ENCODE results near the gene JAKMIP3. TPM values are rescaled to one million over a fixed set of nuclear protein-coding genes. Genes with fewer than 3 reads are reported as not detected.

JAKMIP3 gene
- total RNA-seq, 4 donors from 2014 or later: 0.24 to 0.67 (median 0.51) TPM

- H3K4me3 ChIP-seq: no peak overlapping the region
- ATAC-seq: no peak
- in situ Hi-C loops (cut with MboI; ENCODE audit: low sequenced_read_pairs in 4 of 4): no loop called here
- H3K27ac ChIP-seq: no peak overlapping the region
- no peaks in the 10 kb centered on the region for H3K36me3 ChIP-seq
- H3K9me3 ChIP-seq: no peaks in the 10 kb centered on the region
- H3K4me1 ChIP-seq: peaks cover 0 to 3% of the 10 kb centered on the region in 2 donors
- no peak for DNase-seq
- intact Hi-C loops (cut with DNase I; ENCODE audit: low total_unique reads): no loop called here
- no peaks in the 10 kb centered on the region for H3K27me3 ChIP-seq
- TF ChIP-seq CTCF (IDR thresholded peaks at IDR 0.05 in 4 of 5, conservative IDR thresholded peaks at IDR 0.05 in 1 of 5) (no peak), POLR2A (IDR thresholded peaks at IDR 0.05) (no peak)
Measured at GRCh38 chr10:132113766-132114365, 48.1 kb downstream of the JAKMIP3 start.

GRCh38 chr10:132114953-132115520, 49.3 kb downstream of the JAKMIP3 start:
- no peaks in the 10 kb centered on the region for H3K4me1 ChIP-seq
- H3K9me3 ChIP-seq: no peaks in the 10 kb centered on the region
- H3K36me3 ChIP-seq: no peaks in the 10 kb centered on the region
- no peaks in the 10 kb centered on the region for H3K27me3 ChIP-seq
- H3K4me3 ChIP-seq: no peak overlapping the region
- no peak for TF ChIP-seq POLR2A (IDR thresholded peaks at IDR 0.05)
- TF ChIP-seq CTCF (IDR thresholded peaks at IDR 0.05 in 4 of 5, conservative IDR thresholded peaks at IDR 0.05 in 1 of 5): no peak
- ATAC-seq (no peak), DNase-seq (no peak)
- H3K27ac ChIP-seq: no peak overlapping the region
- intact Hi-C loops (cut with DNase I; ENCODE audit: low total_unique reads) (no loop called here), in situ Hi-C loops (cut with MboI; ENCODE audit: low sequenced_read_pairs in 4 of 4) (no loop called here)

Other genes starting within 250 kb of the JAKMIP3 start
- 10 to 100 TPM; 22.4 to 33.7 (median 29.1) TPM for gene PPP2R2D, start 164.9 kb upstream of the JAKMIP3 start, total RNA-seq
- 1,000 to 10,000 TPM in 1 of 4 donors, 100 to 1,000 TPM in 3; 337 to 1,280 (median 583) TPM for gene BNIP3, start 84.0 kb upstream of the JAKMIP3 start, total RNA-seq
- gene DPYSL4, start 121.0 kb downstream of the JAKMIP3 start, total RNA-seq: 1 to 10 TPM in 1 of 4 donors, under 1 TPM in 3; 0.29 to 1.3 (median 0.46) TPM
- gene STK32C, start 242.0 kb downstream of the JAKMIP3 start, total RNA-seq: 10 to 100 TPM in 1 of 4 donors, 1 to 10 TPM in 3; 3.7 to 13.9 (median 6.7) TPM